Measurements from ENCODE around the gene TMEM170B.

DNA sequence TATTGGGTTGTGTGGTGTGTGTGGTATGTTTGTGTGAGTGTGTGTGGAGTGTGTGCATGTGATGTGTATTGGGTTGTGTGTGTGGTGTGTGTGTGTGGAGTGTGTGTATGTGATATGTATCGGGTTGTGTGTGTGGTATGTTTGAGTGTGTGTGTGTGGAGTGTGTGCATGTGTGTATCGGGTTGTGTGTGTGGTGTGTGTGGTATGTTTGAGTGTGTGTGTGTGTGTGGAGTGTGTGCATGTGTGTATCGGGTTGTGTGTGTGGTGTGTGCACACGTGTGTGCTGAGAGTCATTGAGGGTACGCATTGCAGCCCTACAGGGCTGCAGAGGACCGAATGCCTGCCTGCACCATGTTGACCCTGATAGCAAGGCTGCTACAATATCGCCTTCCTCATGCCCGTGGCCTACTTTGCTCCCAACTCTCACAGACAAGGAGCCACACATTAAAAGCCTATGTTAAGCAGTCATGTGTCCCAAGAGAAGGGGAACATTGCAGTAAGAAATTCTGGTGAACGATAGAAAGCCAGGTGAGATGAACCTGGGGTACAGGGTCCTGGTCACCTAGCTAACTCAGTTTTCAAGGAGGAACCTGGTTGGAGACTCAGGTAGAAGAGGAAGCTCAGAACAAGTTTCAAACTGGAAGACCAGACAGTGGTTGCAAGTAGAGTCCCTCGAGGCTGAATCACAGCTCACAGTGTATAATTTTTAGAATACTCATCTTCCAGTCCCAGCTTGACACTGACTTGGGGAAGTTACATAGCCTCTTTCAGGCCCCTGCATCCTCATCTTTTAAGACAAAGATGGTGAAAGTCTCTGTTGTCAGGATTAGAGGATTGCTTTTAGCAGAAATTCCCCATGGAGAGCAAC is 45.7 kb upstream of the TMEM170B start:
- TF ChIP-seq YY1 (IDR thresholded peaks at IDR 0.05; ENCODE audit: low read depth) (no peak), CEBPB (IDR thresholded peaks at IDR 0.05) (no peak), NFIC (IDR thresholded peaks at IDR 0.05) (no peak), EP300 (IDR thresholded peaks at IDR 0.05; ENCODE audit: borderline replicate concordance) (no peak), RAD21 (IDR thresholded peaks at IDR 0.05; ENCODE audit: low read depth) (no peak), CREB1 (IDR thresholded peaks at IDR 0.05; ENCODE audit: low read depth) (no peak), EGR1 (IDR thresholded peaks at IDR 0.05) (no peak), TEAD4 (IDR thresholded peaks at IDR 0.05) (no peak), TCF12 (IDR thresholded peaks at IDR 0.05; ENCODE audit: low read depth) (no peak)
- TF ChIP-seq, protein P1, sequence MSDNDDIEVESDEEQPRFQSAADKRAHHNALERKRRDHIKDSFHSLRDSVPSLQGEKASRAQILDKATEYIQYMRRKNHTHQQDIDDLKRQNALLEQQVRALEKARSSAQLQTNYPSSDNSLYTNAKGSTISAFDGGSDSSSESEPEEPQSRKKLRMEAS (IDR thresholded peaks at IDR 0.05): no peak
- TF ChIP-seq, protein P2, sequence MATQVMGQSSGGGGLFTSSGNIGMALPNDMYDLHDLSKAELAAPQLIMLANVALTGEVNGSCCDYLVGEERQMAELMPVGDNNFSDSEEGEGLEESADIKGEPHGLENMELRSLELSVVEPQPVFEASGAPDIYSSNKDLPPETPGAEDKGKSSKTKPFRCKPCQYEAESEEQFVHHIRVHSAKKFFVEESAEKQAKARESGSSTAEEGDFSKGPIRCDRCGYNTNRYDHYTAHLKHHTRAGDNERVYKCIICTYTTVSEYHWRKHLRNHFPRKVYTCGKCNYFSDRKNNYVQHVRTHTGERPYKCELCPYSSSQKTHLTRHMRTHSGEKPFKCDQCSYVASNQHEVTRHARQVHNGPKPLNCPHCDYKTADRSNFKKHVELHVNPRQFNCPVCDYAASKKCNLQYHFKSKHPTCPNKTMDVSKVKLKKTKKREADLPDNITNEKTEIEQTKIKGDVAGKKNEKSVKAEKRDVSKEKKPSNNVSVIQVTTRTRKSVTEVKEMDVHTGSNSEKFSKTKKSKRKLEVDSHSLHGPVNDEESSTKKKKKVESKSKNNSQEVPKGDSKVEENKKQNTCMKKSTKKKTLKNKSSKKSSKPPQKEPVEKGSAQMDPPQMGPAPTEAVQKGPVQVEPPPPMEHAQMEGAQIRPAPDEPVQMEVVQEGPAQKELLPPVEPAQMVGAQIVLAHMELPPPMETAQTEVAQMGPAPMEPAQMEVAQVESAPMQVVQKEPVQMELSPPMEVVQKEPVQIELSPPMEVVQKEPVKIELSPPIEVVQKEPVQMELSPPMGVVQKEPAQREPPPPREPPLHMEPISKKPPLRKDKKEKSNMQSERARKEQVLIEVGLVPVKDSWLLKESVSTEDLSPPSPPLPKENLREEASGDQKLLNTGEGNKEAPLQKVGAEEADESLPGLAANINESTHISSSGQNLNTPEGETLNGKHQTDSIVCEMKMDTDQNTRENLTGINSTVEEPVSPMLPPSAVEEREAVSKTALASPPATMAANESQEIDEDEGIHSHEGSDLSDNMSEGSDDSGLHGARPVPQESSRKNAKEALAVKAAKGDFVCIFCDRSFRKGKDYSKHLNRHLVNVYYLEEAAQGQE (IDR thresholded peaks at IDR 0.05; ENCODE audit: low read depth): no peak
- TF ChIP-seq, protein P3, sequence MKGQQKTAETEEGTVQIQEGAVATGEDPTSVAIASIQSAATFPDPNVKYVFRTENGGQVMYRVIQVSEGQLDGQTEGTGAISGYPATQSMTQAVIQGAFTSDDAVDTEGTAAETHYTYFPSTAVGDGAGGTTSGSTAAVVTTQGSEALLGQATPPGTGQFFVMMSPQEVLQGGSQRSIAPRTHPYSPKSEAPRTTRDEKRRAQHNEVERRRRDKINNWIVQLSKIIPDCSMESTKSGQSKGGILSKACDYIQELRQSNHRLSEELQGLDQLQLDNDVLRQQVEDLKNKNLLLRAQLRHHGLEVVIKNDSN (IDR thresholded peaks at IDR 0.05): no peak

Measured in Ishikawa (cell line).